ENCODE data around the gene KANSL2.
"Not testable (repeated sequence)": the region's sequence is repeated elsewhere in the genome, so short reads cannot be mapped to it uniquely, and the experiment has no call there.

The KANSL2 gene

DNA sequence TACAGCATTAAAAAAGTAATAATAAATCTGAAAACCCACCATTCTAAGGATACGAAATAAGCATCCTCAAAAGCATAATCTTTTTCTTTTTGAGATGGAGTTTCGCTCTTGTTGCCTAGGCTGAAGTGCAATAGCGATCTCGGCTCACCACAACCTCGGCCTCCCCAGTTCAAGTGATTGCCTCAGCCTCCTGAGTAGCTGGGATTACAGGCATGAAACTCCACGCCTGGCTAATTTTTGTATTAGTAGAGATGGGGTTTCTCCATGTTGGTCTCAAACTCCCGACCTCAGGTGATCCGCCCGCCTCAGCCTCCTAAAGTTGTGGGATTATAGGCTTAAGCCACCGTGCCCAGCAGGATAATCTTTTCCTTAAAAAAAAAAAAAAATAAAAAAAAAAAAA is 30.2 kb upstream of the KANSL2 start:
- TF ChIP-seq, protein P1, sequence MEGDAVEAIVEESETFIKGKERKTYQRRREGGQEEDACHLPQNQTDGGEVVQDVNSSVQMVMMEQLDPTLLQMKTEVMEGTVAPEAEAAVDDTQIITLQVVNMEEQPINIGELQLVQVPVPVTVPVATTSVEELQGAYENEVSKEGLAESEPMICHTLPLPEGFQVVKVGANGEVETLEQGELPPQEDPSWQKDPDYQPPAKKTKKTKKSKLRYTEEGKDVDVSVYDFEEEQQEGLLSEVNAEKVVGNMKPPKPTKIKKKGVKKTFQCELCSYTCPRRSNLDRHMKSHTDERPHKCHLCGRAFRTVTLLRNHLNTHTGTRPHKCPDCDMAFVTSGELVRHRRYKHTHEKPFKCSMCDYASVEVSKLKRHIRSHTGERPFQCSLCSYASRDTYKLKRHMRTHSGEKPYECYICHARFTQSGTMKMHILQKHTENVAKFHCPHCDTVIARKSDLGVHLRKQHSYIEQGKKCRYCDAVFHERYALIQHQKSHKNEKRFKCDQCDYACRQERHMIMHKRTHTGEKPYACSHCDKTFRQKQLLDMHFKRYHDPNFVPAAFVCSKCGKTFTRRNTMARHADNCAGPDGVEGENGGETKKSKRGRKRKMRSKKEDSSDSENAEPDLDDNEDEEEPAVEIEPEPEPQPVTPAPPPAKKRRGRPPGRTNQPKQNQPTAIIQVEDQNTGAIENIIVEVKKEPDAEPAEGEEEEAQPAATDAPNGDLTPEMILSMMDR (IDR thresholded peaks at IDR 0.05; ENCODE audit: insufficient read depth, low read depth, low read length, missing control alignments) = no peak
- no peak for DNase-seq (ENCODE audit: low read depth)
- no peak overlapping the region for H3K4me3 ChIP-seq (ENCODE audit: low read depth, low read length)

- H3K4me3 ChIP-seq (ENCODE audit: low read depth, low read length); DNase-seq (ENCODE audit: low read depth): not testable (repeated sequence)
These were observed 16.8 kb upstream of the KANSL2 start for GRCh38 chr12:48698822-48699221.

- TF ChIP-seq, protein P1 (IDR thresholded peaks at IDR 0.05; ENCODE audit: insufficient read depth, low read depth, low read length, missing control alignments) = no peak
- no peak for DNase-seq (ENCODE audit: low read depth)
- no peak overlapping the region for H3K4me3 ChIP-seq (ENCODE audit: low read depth, low read length)
These were observed 14.6 kb upstream of the KANSL2 start for GRCh38 chr12:48696626-48697025.

GRCh38 chr12:48695859-48696258 is 13.8 kb upstream of the KANSL2 start:
- TF ChIP-seq, protein P1 (IDR thresholded peaks at IDR 0.05; ENCODE audit: insufficient read depth, low read depth, low read length, missing control alignments) = no peak

DNA sequence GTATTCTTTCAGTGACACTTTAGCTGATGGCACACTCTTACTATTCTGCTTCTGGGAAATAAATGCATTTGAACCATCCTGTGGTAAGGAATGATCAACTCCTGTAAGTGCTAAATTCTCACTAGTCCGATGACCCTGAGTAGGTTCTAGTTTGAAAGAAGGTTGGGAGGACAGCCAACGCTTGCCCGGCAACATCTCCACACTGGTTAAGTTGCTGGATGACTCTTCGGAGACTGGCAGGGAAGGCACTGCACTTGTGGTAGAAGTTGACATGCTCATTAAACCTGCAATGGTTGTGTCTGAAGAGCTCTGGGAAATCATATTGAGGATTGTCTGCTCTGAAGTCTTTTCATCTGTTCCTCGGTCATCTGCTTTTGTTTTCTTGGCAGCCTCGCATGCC is 12.0 kb upstream of the KANSL2 start:
- no peak overlapping the region for H3K4me3 ChIP-seq (ENCODE audit: low read depth, low read length)
- no peak for DNase-seq (ENCODE audit: low read depth)
- TF ChIP-seq, protein P1 (IDR thresholded peaks at IDR 0.05; ENCODE audit: insufficient read depth, low read depth, low read length, missing control alignments) = no peak

More at GRCh38 chr12:48695859-48696258, 13.8 kb upstream of the KANSL2 start:
- DNase-seq (ENCODE audit: low read depth) = no peak
- no peak overlapping the region for H3K4me3 ChIP-seq (ENCODE audit: low read depth, low read length)

DNA sequence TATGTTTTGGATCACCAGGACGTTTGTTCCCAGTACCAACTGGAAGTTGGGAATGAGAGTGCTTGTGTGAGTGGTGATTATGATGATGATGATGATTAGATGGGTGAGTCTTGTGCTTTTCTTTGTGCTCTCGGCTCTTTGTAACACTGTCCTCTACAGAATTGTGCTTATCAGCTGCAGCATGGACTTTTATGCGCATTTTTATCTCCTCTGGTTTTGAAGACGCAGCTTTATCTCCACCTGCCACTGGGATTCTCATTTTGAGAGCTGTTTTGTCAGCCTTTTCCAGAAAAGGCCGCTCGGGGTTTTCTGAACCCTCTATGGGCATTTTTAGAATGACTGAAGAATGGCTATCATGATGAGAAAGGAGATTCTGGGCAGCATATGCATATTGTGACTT is 11.5 kb upstream of the KANSL2 start:
- no peak overlapping the region for H3K4me3 ChIP-seq (ENCODE audit: low read depth, low read length)
- TF ChIP-seq, protein P1 (IDR thresholded peaks at IDR 0.05; ENCODE audit: insufficient read depth, low read depth, low read length, missing control alignments) = no peak
- no peak for DNase-seq (ENCODE audit: low read depth)

DNA sequence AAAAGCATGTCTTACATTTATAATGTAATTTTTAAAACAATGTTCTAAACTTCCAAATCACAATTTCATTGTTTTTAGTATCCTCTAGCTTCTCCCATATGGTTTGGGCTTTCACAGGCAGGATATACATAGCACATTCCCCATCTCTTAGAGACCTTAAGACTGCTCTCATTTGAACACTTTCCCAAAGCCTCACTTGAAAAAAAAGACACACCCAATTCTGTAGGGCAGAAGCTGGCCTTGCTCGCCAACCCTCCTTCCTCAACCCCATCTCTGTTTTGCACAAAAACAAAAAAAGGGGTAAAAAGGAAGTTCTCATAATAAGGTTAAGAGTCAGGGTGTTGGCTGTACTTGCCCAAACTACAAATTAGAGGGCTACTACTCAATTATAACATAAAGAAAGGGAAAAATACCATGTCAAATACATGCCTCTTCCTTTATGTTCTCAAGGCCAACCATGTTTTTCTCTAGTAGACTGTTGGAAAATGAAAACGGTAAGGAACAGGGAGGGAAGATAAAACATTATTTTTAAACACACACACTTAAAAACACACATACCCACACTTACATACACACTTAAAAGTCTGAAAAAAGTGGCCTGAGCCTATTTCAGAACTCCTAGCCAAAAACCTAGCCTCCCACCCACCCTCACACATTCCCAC is 9.9 kb upstream of the KANSL2 start:
- TF ChIP-seq, protein P1 (IDR thresholded peaks at IDR 0.05; ENCODE audit: insufficient read depth, low read depth, low read length, missing control alignments) = no peak
- no peak for DNase-seq (ENCODE audit: low read depth)
- no peak overlapping the region for H3K4me3 ChIP-seq (ENCODE audit: low read depth, low read length)
